B cell (primary cell): Measurements from ENCODE around the gene USP6. TPM values are rescaled to one million over a fixed set of nuclear protein-coding genes. Genes with fewer than 3 reads are reported as not detected.
A peak's percentile ranks its signal among the peaks of the same experiment; 100 is the strongest.

Experiments used
- ATAC-seq: fragments of 200-7000 bp; cut with Tn5 transposase; one replicate; pipeline ENCODE4 v1.10.0; 2021; ENCODE audit warnings: low read depth, mild to moderate bottlenecking, moderate number of reproducible peaks, moderate library complexity
- CTCF ChIA-PET: fragments of 350-600 bp; sonication (Branson Sonifier 250); formaldehyde crosslinking; loops from one replicate; lab custom pipeline; 2021; ENCODE audit warnings: antibody characterized with exemption, inconsistent platforms; lab: Charles Lee
- POLR2A ChIA-PET: fragments of 350-600 bp; sonication (Branson Sonifier 250); formaldehyde crosslinking; loops from one replicate; lab custom pipeline; 2021; ENCODE audit warnings: antibody characterized with exemption; lab: Charles Lee
- DNase-seq: peaks from one replicate; pipeline ENCODE4 v3.0.0; 2013
- H2AFZ ChIP-seq: 2 replicates; pipeline ENCODE4 v1.6.1; 2012; ENCODE audit warnings: mild to moderate bottlenecking, low read depth, low read length; ENCODE audit not compliant: insufficient read depth, poor library complexity, severe bottlenecking
- H3K27ac ChIP-seq, 2 donors: 1 replicate in 1 of 2; 2 replicates in 1 of 2; pipeline ENCODE4 v1.5.1; 2012 to 2013; ENCODE audit warnings: low read length in 2 of 2, mild to moderate bottlenecking in 2 of 2, moderate library complexity in 1 of 2
- H3K27me3 ChIP-seq, 4 experiments: fragments of 200-600 bp in 1 of 4; sonication (generic) in 1 of 4; replicated peaks in 1 of 4; 1 replicate in 2 of 4; 2 replicates in 2 of 4; pipeline versions ENCODE4 v1.6.1 to v1.7.0; 2013 to 2016; ENCODE audit warnings: low read length in 3 of 4, mild to moderate bottlenecking in 2 of 4, mixed read lengths in 1 of 4, moderate library complexity in 1 of 4; ENCODE audit not compliant: insufficient read depth in 4 of 4, control insufficient read depth in 3 of 4; ENCODE audit errors: control extremely low read depth in 1 of 4
- H3K36me3 ChIP-seq, 2 experiments: replicated peaks in 1 of 2; 1 replicate in 1 of 2; 2 replicates in 1 of 2; pipeline versions ENCODE4 v1.6.1 to v1.7.1; 2013; ENCODE audit warnings: low read length in 1 of 2; ENCODE audit not compliant: insufficient read depth in 2 of 2, control insufficient read depth in 1 of 2; ENCODE audit errors: control extremely low read depth in 1 of 2, extremely low read depth in 1 of 2
- H3K4me1 ChIP-seq, 2 donors: fragments of 200-600 bp in 1 of 2; sonication (generic) in 1 of 2; 1 replicate in 1 of 2; 2 replicates in 1 of 2; pipeline versions ENCODE4 v1.5.1 to v1.6.1; 2013 to 2017; ENCODE audit warnings: low read length in 2 of 2; ENCODE audit not compliant: control insufficient read depth in 2 of 2, insufficient read depth in 2 of 2
- H3K4me2 ChIP-seq: replicated peaks from 2 replicates; pipeline ENCODE3; 2012; ENCODE audit warnings: mild to moderate bottlenecking, low read depth, low read length; ENCODE audit not compliant: poor library complexity, severe bottlenecking
- H3K4me3 ChIP-seq, 5 experiments: fragments of 200-600 bp in 1 of 5; sonication (generic) in 1 of 5; 1 replicate in 3 of 5; 2 replicates in 2 of 5; pipeline versions ENCODE4 v1.5.1 to v1.7.0; 2011 to 2016; ENCODE audit warnings: low read length in 4 of 5, mild to moderate bottlenecking in 4 of 5, low read depth in 2 of 5, control low read depth in 1 of 5, moderate library complexity in 1 of 5; ENCODE audit not compliant: insufficient read depth in 1 of 5; ENCODE audit errors: control extremely low read depth in 1 of 5, extremely low read depth in 1 of 5
- H3K79me2 ChIP-seq: fragments of 200-600 bp; sonication (generic); one replicate; pipeline ENCODE4 v1.6.0; 2016; ENCODE audit warnings: low read length; ENCODE audit not compliant: control insufficient read depth, insufficient read depth
- H3K9ac ChIP-seq: fragments of 200-600 bp; sonication (generic); 2 replicates; pipeline ENCODE4 v1.6.1; 2017; ENCODE audit warnings: mild to moderate bottlenecking, low read length, moderate library complexity
- H3K9me3 ChIP-seq, 3 donors: one replicate each; pipeline versions ENCODE4 v1.6.1 to v1.7.1; 2013; ENCODE audit warnings: low read length in 2 of 3; ENCODE audit not compliant: control insufficient read depth in 2 of 3, insufficient read depth in 1 of 3; ENCODE audit errors: control extremely low read depth in 1 of 3
- H4K20me1 ChIP-seq: 2 replicates; pipeline ENCODE4 v1.6.0; 2012; ENCODE audit warnings: mild to moderate bottlenecking, low read length; ENCODE audit not compliant: insufficient read depth, control insufficient read depth, poor library complexity, severe bottlenecking
- H3K27ac Mint-ChIP-seq: one replicate; pipeline ENCODE4 v1.8.0; 2021; ENCODE audit warnings: mixed read lengths
- H3K27me3 Mint-ChIP-seq: one replicate; pipeline ENCODE4 v1.8.0; 2021; ENCODE audit warnings: mixed read lengths
- H3K4me1 Mint-ChIP-seq: one replicate; pipeline ENCODE4 v1.8.0; 2021; ENCODE audit warnings: mixed read lengths
- H3K4me3 Mint-ChIP-seq: one replicate; pipeline ENCODE4 v1.8.0; 2021; ENCODE audit warnings: mixed read lengths
- H3K9me3 Mint-ChIP-seq: one replicate; pipeline ENCODE4 v1.8.0; 2022; ENCODE audit warnings: mixed read lengths; ENCODE audit not compliant: insufficient read depth
- CTCF ChIP-seq: fragments of 200-600 bp; IDR thresholded peaks from one replicate; pipeline ENCODE4 v1.8.0; 2022; ENCODE audit warnings: antibody characterized with exemption, mild to moderate bottlenecking
- EZH2 ChIP-seq: IDR thresholded peaks from 2 replicates; pipeline ENCODE4 v1.6.1; 2012; ENCODE audit warnings: borderline replicate concordance, low read depth, mild to moderate bottlenecking, moderate library complexity, low read length; ENCODE audit not compliant: insufficient read depth, poor library complexity, severe bottlenecking
- WGBS: methylation state at CpG from one replicate; pipeline ENCODE4 v1.1.5; 2013; ENCODE audit warnings: missing lambda C conversion rate; ENCODE audit not compliant: insufficient coverage; 5-methylcytosine and 5-hydroxymethylcytosine counted together
- intact Hi-C: fragments of 100-400 bp; cut with micrococcal nuclease; formaldehyde crosslinking; loops from one replicate; pipeline ENCODE4 v1.10.0; 2022
- polyA plus RNA-seq: library from polyadenylated mRNA; depleted of rRNA; stranded (reverse); fragments of >200 nt; gene quantifications from 2 replicates; pipeline ENCODE4 v1.2.3, GENCODE V29; 2012
- total RNA-seq, 2 donors: library from RNA; stranded (reverse); fragments of 120-200 nt in 1 of 2; gene quantifications; 1 replicate in 1 of 2; 2 replicates in 1 of 2; pipeline versions ENCODE4 v1.2.3 to v1.2.4, GENCODE V29; 2013 to 2022

Gene USP6
- total and polyA plus RNA-seq, 2 donors (not counting 1 experiment from before 2014, with no cell fraction given) = 0.36 to 0.47 TPM

DNA sequence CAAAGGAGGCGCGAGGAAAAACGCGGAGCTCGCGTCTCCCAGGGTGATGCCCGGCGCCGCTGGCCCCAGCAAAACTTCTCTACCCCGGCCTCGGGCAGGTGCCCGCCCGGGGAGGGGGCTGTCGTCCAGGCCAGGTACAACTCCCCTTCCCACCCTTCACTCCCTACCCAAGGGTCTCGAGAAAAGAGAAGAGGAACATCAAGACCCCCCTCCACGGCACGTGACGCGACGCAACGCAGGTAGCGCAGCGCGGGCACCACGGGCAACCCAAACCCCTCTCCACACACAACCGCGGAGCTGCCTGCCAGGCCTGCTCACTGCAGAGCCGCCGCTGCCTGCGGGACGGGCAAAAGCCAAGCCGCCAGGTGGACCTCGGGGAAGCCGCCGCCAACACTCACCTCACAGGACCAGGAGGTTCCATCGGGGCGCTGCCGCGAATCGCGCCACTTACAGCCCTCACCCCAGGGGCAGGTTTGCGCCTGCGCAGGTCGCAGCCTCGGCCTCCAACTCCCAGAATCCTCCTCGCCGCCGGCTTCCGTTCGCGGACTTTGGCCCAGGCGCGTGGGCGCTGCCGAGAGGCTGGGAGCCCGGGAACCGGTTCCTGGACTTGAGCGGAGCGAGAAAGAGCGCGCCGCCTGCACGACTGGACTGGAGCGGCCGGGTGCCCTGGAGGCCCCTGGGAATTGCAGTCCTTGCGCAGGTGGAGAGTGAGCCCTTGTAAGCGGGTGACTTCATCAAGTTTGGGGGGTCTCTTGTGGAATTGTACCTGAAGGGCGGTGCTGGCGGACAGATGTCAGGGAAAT is 4.2 kb upstream of the USP6 start, which contains the start of gene ZNF232:
TSS of gene ZNF232 (minus strand) at position 477 of the 803 bp plus-strand sequence. CDS start at position 421, 56 bp downstream.
- Mint-ChIP-seq H3K4me1 (peaks cover 25% of the 10 kb centered on the region), H3K27ac (peak within 1 kb of the TSS; percentile 70), H3K9me3 (no peaks in the 10 kb centered on the region), H3K27me3 (peaks cover 10% of the 10 kb centered on the region), H3K4me3 (peak within 1 kb of the TSS; percentile 86)
- ChIA-PET CTCF (interaction anchor here (1.1 to 2.3 kb wide), 3 partner anchors 21 to 80 kb away, joined by 3 to 10 read pairs (median 4); partner anchors contain the start of gene ZNF594), POLR2A (interaction anchor here (0.8 kb wide), 1 partner anchor 33 kb away, joined by 4 read pairs; the partner anchor contains the start of gene ZFP3)
- Histone ChIP-seq H3K4me3 (peak within 1 kb of the TSS; percentile 80 to 93 (median 88)), H3K4me1 (peaks cover 15 to 20% of the 10 kb centered on the region in 2 donors), H3K27me3 (peaks cover 0 to 16% (median 8%) of the 10 kb centered on the region in 4 experiments), H4K20me1 (no peaks in the 10 kb centered on the region), H3K9ac (peak within 1 kb of the TSS; percentile 88), H3K36me3 (peaks cover 2 to 22% of the 10 kb centered on the region in 2 experiments), H3K9me3 (peaks cover 0 to 11% (median 0%) of the 10 kb centered on the region in 3 donors), H3K27ac (peak within 1 kb of the TSS; percentile 62 to 74), H3K79me2 (peaks cover 22% of the 10 kb centered on the region), H2AFZ (peak within 1 kb of the TSS; percentile 100), H3K4me2 (peak within 1 kb of the TSS; percentile 89)
- intact Hi-C loops = loop anchor here (1.0 to 10.0 kb wide), 6 partner anchors 14 to 303 kb away; partner anchors contain the start of genes CAMTA2, NUP88 and ZFP3
- TF ChIP-seq EZH2 (no peak), CTCF (no peak)
- WGBS = under 1% methylated on average over 65 of the region's 69 CpGs
- ATAC-seq (peak; percentile 91), DNase-seq (peak; percentile 94)
